ENCODE measurements around the gene ATP6V0A1.

DNA sequence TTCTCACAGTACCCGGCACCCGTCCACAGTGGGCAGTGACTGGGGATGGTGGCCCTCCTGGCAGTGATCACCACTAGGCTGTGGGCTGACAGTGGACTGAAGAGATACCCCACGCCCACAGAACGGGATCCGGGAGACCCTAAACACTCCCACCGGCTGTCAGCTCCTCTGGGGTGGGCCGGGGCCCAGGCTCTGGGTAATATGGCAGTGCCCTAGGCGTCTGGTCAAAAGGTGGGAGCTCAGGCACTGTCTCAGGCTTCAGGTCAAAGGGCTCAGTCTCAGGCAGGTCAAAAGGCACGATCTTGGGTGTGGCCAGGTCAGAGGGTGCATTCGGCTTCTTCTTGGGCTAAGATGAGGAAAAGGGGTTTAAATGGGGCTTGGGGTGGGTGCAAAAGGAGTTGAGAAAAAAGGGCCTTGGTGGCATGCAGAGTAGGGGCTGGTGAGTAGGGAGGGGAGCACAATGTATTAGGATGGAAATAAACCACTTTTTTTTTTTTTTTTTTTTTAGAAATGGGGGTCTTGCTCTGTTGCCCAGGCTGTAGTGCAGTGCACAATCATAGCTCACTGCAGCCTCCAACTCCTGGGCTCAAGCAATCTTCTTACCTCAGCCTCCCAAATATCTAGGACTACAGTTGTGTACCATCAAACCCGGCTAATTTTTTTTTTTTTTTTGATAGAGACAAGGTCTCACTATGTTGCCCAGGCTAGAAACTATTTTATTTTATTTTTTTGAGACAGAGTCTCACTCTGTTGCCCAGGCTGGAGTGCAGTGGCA lies 46.6 kb upstream of the ATP6V0A1 start:
- TF ChIP-seq, protein P1, sequence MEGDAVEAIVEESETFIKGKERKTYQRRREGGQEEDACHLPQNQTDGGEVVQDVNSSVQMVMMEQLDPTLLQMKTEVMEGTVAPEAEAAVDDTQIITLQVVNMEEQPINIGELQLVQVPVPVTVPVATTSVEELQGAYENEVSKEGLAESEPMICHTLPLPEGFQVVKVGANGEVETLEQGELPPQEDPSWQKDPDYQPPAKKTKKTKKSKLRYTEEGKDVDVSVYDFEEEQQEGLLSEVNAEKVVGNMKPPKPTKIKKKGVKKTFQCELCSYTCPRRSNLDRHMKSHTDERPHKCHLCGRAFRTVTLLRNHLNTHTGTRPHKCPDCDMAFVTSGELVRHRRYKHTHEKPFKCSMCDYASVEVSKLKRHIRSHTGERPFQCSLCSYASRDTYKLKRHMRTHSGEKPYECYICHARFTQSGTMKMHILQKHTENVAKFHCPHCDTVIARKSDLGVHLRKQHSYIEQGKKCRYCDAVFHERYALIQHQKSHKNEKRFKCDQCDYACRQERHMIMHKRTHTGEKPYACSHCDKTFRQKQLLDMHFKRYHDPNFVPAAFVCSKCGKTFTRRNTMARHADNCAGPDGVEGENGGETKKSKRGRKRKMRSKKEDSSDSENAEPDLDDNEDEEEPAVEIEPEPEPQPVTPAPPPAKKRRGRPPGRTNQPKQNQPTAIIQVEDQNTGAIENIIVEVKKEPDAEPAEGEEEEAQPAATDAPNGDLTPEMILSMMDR (conservative IDR thresholded peaks at IDR 0.05; ENCODE audit: low read depth, low read length): no peak
- TF ChIP-seq EZH2 (IDR thresholded peaks at IDR 0.05; ENCODE audit: borderline replicate concordance, low read depth, low read length, poor library complexity, severe bottlenecking): no peak
